ENCODE data around the gene CDC34. TPM values are rescaled to one million over a fixed set of nuclear protein-coding genes. Genes with fewer than 3 reads are reported as not detected.

Gene CDC34
- total and polyA plus RNA-seq, 9 of the 15 experiments (the other 6 are each of a cell fraction or from before 2014, with no cell fraction given), result 0.80 to 203 (median 65.5) TPM

DNA sequence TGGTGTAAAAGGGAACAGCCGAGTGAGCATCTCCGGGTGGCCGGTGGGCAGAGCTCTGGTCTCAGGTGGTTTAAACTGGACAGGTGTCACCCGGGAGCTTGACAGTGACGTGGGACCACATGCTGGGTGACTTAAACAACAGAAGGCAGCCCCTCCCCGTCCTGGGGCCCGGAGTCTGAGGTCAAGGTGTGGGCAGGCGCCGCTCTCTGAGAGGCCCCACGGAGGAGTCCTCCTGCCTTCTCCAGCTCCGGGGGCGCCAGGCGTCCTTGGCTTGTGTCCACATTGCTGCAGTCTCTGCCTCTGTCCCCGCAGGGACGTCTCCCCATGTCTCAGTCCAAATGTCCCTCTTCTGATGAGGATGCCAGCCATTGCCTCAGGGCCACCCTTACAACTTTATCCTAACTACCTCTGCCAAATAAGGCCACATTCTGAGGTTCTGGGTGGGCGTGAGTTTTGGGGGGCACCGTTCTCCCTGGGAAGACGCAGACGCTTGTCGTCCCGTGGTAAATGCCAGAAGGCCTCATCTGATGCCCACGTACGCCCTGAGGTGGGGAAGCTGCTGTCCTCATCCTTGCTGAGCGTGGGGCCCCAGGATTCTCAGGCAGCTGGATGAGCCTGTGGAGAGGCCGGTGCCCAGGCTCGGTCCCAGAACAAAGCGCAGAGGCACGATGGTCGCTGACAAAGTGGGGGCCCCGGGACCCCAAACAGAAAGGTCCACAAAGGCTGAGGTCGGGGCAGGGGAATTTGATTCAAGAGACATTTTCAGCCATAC, 25.2 kb downstream of the CDC34 start (continued):
- TF ChIP-seq, protein P1, sequence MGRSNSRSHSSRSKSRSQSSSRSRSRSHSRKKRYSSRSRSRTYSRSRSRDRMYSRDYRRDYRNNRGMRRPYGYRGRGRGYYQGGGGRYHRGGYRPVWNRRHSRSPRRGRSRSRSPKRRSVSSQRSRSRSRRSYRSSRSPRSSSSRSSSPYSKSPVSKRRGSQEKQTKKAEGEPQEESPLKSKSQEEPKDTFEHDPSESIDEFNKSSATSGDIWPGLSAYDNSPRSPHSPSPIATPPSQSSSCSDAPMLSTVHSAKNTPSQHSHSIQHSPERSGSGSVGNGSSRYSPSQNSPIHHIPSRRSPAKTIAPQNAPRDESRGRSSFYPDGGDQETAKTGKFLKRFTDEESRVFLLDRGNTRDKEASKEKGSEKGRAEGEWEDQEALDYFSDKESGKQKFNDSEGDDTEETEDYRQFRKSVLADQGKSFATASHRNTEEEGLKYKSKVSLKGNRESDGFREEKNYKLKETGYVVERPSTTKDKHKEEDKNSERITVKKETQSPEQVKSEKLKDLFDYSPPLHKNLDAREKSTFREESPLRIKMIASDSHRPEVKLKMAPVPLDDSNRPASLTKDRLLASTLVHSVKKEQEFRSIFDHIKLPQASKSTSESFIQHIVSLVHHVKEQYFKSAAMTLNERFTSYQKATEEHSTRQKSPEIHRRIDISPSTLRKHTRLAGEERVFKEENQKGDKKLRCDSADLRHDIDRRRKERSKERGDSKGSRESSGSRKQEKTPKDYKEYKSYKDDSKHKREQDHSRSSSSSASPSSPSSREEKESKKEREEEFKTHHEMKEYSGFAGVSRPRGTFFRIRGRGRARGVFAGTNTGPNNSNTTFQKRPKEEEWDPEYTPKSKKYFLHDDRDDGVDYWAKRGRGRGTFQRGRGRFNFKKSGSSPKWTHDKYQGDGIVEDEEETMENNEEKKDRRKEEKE (IDR thresholded peaks at IDR 0.05; ENCODE audit: borderline replicate concordance in 1 of 2, control insufficient read depth in 1 of 2, low read depth in 2 of 2, low read length in 1 of 2), result no peak
- no peak for TF ChIP-seq YY1 (IDR thresholded peaks at IDR 0.05; ENCODE audit: borderline replicate concordance in 1 of 3, control insufficient read depth in 1 of 3, extremely low read depth in 1 of 3, insufficient read depth in 3 of 3, insufficient read length in 1 of 3, insufficient replicate concordance in 2 of 3, low read depth in 1 of 3, low read length in 2 of 3)
- TF ChIP-seq PCBP2 (IDR thresholded peaks at IDR 0.05; ENCODE audit: low read depth, low read length, poor library complexity, severe bottlenecking), result no peak
- no peak for TF ChIP-seq NR2C1 (IDR thresholded peaks at IDR 0.05)
- TF ChIP-seq NR2C1 (tag; IDR thresholded peaks at IDR 0.05), result no peak
- TF ChIP-seq SIRT6 (IDR thresholded peaks at IDR 0.05; ENCODE audit: low read depth, low read length), result no peak
- TF ChIP-seq, protein P2, sequence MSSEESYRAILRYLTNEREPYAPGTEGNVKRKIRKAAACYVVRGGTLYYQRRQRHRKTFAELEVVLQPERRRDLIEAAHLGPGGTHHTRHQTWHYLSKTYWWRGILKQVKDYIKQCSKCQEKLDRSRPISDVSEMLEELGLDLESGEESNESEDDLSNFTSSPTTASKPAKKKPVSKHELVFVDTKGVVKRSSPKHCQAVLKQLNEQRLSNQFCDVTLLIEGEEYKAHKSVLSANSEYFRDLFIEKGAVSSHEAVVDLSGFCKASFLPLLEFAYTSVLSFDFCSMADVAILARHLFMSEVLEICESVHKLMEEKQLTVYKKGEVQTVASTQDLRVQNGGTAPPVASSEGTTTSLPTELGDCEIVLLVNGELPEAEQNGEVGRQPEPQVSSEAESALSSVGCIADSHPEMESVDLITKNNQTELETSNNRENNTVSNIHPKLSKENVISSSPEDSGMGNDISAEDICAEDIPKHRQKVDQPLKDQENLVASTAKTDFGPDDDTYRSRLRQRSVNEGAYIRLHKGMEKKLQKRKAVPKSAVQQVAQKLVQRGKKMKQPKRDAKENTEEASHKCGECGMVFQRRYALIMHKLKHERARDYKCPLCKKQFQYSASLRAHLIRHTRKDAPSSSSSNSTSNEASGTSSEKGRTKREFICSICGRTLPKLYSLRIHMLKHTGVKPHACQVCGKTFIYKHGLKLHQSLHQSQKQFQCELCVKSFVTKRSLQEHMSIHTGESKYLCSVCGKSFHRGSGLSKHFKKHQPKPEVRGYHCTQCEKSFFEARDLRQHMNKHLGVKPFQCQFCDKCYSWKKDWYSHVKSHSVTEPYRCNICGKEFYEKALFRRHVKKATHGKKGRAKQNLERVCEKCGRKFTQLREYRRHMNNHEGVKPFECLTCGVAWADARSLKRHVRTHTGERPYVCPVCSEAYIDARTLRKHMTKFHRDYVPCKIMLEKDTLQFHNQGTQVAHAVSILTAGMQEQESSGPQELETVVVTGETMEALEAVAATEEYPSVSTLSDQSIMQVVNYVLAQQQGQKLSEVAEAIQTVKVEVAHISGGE (CRISPR knock-in tag; IDR thresholded peaks at IDR 0.05), result no peak
- TF ChIP-seq, protein P3, sequence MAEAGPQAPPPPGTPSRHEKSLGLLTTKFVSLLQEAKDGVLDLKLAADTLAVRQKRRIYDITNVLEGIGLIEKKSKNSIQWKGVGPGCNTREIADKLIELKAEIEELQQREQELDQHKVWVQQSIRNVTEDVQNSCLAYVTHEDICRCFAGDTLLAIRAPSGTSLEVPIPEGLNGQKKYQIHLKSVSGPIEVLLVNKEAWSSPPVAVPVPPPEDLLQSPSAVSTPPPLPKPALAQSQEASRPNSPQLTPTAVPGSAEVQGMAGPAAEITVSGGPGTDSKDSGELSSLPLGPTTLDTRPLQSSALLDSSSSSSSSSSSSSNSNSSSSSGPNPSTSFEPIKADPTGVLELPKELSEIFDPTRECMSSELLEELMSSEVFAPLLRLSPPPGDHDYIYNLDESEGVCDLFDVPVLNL (CRISPR knock-in tag; IDR thresholded peaks at IDR 0.05; ENCODE audit: low read depth), result no peak
- TF ChIP-seq POLR2AphosphoS2 (IDR thresholded peaks at IDR 0.05; ENCODE audit: low read length), result no peak
- TF ChIP-seq, protein P4, sequence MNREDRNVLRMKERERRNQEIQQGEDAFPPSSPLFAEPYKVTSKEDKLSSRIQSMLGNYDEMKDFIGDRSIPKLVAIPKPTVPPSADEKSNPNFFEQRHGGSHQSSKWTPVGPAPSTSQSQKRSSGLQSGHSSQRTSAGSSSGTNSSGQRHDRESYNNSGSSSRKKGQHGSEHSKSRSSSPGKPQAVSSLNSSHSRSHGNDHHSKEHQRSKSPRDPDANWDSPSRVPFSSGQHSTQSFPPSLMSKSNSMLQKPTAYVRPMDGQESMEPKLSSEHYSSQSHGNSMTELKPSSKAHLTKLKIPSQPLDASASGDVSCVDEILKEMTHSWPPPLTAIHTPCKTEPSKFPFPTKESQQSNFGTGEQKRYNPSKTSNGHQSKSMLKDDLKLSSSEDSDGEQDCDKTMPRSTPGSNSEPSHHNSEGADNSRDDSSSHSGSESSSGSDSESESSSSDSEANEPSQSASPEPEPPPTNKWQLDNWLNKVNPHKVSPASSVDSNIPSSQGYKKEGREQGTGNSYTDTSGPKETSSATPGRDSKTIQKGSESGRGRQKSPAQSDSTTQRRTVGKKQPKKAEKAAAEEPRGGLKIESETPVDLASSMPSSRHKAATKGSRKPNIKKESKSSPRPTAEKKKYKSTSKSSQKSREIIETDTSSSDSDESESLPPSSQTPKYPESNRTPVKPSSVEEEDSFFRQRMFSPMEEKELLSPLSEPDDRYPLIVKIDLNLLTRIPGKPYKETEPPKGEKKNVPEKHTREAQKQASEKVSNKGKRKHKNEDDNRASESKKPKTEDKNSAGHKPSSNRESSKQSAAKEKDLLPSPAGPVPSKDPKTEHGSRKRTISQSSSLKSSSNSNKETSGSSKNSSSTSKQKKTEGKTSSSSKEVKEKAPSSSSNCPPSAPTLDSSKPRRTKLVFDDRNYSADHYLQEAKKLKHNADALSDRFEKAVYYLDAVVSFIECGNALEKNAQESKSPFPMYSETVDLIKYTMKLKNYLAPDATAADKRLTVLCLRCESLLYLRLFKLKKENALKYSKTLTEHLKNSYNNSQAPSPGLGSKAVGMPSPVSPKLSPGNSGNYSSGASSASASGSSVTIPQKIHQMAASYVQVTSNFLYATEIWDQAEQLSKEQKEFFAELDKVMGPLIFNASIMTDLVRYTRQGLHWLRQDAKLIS (CRISPR knock-in tag; IDR thresholded peaks at IDR 0.05), result 0 out of 2 replicates have a peak, but pooled peaks have one; percentile 7

All from K562 (cell line).